Peyer's patch (tissue), 4 donors: ENCODE measurements around the gene TRIM9.

Experiments used
- CTCF ChIP-seq, 6 experiments: fragments of 450-650 bp in 4 of 6; fragments of 200-600 bp in 2 of 6; sonication (generic) in 1 of 6; IDR thresholded peaks; one replicate each; pipeline ENCODE4 v1.5.1; 2017 to 2019; ENCODE audit warnings: antibody characterized with exemption in 6 of 6, mild to moderate bottlenecking in 3 of 6, moderate library complexity in 1 of 6
- POLR2A ChIP-seq, 2 donors: fragments of 450-650 bp; IDR thresholded peaks; one replicate each; pipeline ENCODE4 v1.5.1; 2017; ENCODE audit warnings: antibody characterized with exemption in 2 of 2, mild to moderate bottlenecking in 2 of 2, moderate library complexity in 2 of 2

- TF ChIP-seq CTCF (IDR thresholded peaks at IDR 0.05) (no peak), POLR2A (IDR thresholded peaks at IDR 0.05) (no peak)
Observed at GRCh38 chr14:50951032-50951431, 143.9 kb downstream of the TRIM9 start.
